ENCODE results near the gene CLEC3B.
"Not testable (repeated sequence)": the region's sequence is repeated elsewhere in the genome, so short reads cannot be mapped to it uniquely, and the experiment has no call there.

CLEC3B gene, protein sequence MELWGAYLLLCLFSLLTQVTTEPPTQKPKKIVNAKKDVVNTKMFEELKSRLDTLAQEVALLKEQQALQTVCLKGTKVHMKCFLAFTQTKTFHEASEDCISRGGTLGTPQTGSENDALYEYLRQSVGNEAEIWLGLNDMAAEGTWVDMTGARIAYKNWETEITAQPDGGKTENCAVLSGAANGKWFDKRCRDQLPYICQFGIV

GRCh38 chr3:45026038-45026437 lies at the start of gene CLEC3B:
TSS of gene CLEC3B (plus strand) at chr3:45026303. CDS start at chr3:45026363, 60 bp downstream.
- no peak for DNase-seq

DNA sequence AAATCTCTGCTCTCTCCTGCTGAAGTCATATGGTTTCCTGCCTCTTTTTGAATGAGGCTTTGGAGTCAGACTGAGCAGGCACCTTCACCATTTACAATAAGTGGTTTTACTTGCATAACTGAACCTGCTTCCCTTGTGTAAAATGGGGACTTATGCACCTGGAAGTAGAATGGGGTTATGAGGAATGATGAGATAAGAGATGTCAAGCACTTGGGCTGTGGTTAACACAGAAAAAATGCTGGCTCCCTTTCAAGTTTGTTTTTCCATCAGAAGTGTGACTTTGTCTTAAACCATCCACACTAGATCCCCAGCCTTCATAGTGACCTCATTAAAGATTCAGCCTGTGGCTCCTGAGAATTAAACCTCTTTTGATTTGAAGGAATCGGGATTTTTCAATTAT lies 44.9 kb upstream of the CLEC3B start:
- DNase-seq, result no peak

GRCh38 chr3:44981751-44982150 lies 44.4 kb upstream of the CLEC3B start:
- no peak for DNase-seq

GRCh38 chr3:44982817-44983216 lies 43.3 kb upstream of the CLEC3B start:
- DNase-seq, result no peak

GRCh38 chr3:44983484-44983941 lies 42.6 kb upstream of the CLEC3B start:
- DNase-seq, result no peak

GRCh38 chr3:44984335-44984734 lies 41.8 kb upstream of the CLEC3B start:
- DNase-seq, result no peak

- not testable (repeated sequence) for DNase-seq
These were observed 39.8 kb upstream of the CLEC3B start for GRCh38 chr3:44986330-44986729.

DNA sequence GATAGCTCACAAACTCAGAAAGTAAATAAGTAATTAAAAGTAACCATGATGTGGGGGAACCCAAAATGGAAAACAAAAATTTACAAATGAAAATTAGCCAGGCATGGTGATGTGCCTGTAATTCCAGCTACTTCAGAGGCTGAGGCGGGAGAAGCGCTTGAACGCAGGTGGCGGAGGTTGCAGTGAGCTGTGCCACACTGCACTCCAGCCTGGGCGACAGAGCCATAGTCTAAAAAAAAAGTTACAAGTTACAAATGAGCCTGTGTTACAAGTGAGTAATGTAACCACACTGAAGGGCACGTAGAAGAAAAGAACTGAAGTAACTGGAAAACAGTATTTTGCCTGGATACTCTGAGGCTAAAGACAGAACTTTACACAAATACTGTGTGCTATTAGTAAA lies 38.8 kb upstream of the CLEC3B start:
- DNase-seq, result no peak

DNA sequence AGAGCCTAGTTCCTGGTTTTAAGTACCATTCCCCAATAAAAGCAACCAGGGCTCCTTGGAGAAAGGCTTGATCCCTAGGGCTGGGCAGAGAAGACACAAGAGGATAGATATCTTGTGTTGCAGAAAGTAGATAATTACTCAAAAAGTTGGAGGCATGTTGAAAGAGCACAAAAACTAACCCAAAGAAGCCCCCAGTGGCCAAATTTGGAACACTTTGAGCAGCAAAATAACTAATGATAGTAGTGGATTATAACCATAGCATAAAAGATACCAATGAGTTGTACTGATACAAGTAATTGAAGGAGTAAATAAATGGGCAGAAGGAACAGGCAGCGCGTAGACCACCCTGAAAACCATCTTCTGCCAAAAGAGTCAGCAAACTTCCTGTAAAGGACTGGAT lies 38.0 kb upstream of the CLEC3B start:
- no peak for DNase-seq

GRCh38 chr3:44989141-44989540 lies 37.0 kb upstream of the CLEC3B start:
- no peak for DNase-seq

DNA sequence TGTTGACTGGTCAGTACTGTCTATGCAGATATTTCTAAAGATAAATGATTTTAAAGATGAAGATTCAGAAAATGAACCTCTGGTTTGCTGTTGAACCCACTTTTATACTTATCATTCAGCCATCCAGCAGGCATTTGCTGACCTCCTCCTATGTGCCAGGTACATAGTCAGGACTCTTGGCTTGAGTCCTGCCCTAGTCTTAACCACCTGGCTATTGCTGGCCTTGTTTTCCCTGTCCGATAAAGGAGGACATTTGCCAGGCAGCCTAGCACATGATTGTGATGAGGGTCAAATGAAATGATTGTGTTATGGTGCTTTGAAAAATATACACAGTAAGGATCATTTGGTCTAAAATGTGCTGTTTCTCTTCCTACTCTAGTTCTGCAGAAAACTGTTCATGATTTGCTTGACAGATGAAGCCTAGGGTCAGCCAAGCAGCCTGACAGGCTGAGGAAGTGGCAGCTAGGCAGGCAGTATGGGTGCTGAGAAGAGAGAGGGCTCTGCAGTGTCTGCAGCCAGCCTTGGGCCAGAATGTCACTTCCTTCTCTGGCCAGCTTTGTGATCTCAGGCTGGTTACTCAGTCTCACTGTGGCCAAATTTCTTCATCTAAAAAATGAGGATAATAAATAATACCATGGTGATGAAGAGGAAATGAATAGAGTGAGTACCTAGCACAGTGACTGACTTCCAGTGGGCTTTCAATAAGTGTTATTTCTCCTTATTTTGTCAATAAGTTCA lies 36.3 kb upstream of the CLEC3B start:
- no peak for DNase-seq

- DNase-seq, result no peak
These were observed 34.8 kb upstream of the CLEC3B start for GRCh38 chr3:44991326-44991725.

DNA sequence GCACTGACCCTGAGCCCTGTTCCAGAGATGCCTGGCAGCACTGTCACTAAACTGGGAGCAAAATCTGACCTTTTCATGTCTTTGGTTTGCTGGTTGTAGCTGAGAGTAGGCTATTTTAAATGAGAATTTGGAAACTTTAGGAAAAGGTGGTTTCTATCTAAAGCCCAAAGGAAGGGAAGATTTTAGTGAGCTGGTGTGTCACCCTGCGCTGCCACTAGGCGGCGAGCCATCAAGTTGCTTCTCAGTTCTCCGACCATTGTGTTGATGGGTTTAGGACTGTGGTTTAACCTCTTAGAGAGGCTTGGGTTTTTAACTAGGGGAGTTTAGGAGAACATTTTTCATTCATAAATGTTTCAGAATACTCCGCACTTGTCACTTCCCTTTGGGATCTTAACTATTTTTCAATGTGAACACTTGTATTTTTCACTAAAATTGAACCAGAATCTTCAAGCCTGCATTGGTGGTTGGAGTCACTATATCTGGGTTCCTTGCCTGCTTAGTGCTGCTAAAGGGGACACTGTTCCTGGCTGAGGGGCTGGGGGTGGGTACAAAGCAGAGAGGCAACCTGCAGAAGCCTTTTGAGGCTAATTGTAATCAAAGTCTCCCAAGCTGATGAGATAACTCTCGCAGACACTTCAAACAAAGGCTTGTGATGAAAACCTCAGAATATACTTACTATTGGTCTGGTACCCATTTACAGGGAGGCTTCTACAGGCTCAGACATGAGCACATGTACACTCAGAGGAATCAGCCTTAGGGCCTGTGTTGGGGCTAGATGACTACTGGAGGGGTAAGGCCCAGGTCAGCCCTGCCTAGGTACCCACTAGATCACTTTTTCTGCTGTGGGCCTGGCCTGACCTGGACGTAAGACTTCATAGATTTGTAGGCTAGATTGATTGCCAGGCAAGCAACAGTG lies 33.3 kb upstream of the CLEC3B start:
- DNase-seq, result no peak

- no peak for DNase-seq
These were observed 32.5 kb upstream of the CLEC3B start for GRCh38 chr3:44993471-44994205.

DNA sequence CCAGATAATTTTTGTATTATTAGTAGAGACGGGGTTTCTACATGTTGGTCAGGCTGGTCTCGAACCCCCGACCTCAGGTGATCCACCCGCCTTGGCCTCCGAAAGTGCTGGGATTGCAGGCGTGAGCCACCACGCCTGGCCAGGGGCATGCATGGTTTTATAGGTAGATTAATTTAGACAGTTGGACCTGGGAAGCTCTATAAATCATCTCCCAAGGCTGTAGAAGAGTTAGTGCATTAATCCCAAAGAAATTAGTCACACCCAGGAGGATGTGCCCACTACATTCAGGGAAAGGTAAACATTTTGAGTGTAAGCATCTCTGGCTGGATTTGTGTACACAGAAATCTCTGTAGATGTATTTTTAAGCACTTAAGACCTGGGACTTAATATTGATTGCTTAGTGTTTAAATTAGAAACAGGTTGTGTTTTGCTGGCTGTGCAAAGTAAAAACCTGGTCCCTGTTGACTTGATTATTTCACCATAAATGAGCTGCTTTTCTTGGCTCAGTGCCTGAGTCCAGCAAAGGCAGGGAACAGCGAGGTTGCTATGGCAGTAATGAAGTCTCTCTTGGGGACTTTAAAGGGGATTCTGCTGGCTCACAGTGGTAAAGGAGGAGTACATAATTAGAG lies 30.8 kb upstream of the CLEC3B start:
- no peak for DNase-seq

DNA sequence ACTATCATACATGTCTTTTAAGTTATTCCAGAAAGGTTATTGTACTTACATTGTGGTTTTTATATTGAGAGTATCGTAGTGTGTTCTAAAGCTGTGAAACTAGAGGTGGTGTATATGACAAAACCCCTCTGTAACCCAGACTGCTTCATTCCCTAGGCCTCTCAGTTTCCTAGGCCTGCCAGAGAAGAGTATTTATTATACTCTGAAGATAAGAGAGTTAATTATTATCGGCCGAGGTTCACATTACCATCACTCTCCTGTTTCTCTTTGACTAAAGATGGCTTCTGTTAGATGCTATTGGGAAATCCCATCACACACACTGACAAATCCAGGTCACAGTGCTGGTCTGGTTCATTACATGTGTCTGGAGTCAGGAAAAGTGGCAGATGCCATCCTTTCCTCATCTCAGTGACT lies 29.5 kb upstream of the CLEC3B start:
- DNase-seq, result no peak

- no peak for DNase-seq
These were observed 26.3 kb upstream of the CLEC3B start for GRCh38 chr3:44999782-45000181.

- DNase-seq, result no peak
These were observed 25.3 kb upstream of the CLEC3B start for GRCh38 chr3:45000823-45001222.

GRCh38 chr3:45001738-45002137 lies 24.4 kb upstream of the CLEC3B start:
- no peak for DNase-seq

- no peak for DNase-seq
These were observed 23.9 kb upstream of the CLEC3B start for GRCh38 chr3:45002139-45002660.

GRCh38 chr3:45002720-45003119 lies 23.4 kb upstream of the CLEC3B start:
- DNase-seq, result no peak

- DNase-seq, result no peak
These were observed 22.7 kb upstream of the CLEC3B start for GRCh38 chr3:45003406-45003805.
